A673 (cell line): ENCODE results near the gene HPCAL4.

Source experiments
- CTCF ChIP-seq: fragments of 300-800, 200-600 bp; sonication (generic); conservative IDR thresholded peaks from 2 replicates; pipeline ENCODE4 v1.5.1; 2017; ENCODE audit warnings: low read depth, mild to moderate bottlenecking, antibody characterized with exemption, low read length, moderate library complexity, mixed read lengths
- EZH2 ChIP-seq: fragments of 200-600 bp; sonication (generic); IDR thresholded peaks from 2 replicates; pipeline ENCODE4 v1.6.1; 2017; ENCODE audit warnings: borderline replicate concordance, low read depth, mild to moderate bottlenecking, mixed read lengths, antibody characterized with exemption, low read length; ENCODE audit not compliant: poor library complexity, severe bottlenecking

GRCh38 chr1:39721664-39722063, 30.4 kb upstream of the HPCAL4 start:
- TF ChIP-seq CTCF (no peak), EZH2 (no peak)
